ENCODE data around the gene SPIRE1.
"Not testable (repeated sequence)": the region's sequence is repeated elsewhere in the genome, so short reads cannot be mapped to it uniquely, and the experiment has no call there.

The SPIRE1 gene

DNA sequence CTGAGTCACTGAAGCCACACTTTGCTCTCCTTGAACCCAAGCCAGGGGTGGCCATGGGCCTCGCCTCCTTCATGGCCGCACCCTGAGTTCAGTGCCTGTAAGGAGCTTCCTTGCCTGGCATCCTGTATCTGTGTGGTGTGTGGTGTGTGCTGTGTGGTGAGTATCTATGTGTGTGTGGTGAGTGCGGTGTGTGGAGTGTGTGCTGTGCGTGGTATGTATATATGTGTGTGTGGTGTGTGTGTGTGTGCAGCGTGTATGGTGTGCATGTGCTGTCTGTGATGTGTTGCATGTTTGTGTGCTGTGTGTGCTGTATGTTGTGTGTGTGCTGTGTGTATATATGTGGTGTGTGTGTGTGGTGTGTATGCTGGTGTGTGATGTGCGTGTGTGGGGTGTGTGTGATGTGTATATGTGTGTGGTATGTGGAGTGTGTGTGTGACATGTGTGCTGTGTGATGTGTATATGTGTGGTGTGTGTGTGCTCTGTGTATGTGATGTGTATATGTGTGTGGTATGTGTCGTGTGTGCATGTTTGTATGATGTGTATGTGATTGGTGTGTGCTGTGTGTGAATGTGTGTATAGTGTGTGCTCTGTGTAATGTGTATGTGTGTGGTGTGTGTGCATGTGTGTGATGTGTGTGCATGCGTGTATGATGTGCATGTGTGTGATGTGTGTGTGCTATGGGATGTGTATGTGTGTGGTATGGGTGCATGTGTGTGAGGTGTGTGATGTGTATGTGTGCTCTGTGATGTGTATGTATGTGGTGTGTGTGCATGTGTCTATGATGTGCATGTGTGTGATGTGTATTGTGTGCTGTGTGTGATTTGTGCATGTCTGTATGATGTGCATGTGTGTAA is 227.5 kb downstream of the SPIRE1 start:
- no peak for DNase-seq (ENCODE audit: low read depth)

DNA sequence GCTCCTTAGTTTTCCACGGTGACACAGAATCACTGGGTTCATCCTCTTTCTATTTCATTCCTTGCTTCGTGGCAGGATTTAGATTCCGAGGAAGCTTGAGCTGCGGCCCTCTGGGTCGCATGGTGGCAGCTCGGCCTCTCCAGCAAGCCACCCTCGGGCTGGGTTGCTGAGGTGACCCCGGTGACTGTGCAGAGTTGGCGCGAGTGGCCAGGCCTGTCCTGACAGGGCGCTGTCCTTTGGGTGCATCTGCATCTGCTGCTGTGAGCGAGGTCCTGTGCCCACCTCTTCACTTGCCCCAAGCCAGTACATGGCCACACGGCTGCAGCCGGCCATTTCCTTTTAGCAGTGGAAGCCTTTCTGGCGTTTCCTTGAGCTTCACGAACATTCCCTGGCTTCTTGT is 228.4 kb downstream of the SPIRE1 start:
- no peak for DNase-seq (ENCODE audit: low read depth)
- H3K4me3 ChIP-seq (ENCODE audit: low read depth, low read length): no peak overlapping the region

More for the DNA sequence above, 227.5 kb downstream of the SPIRE1 start:
- H3K4me3 ChIP-seq (ENCODE audit: low read depth, low read length): no peak overlapping the region

DNA sequence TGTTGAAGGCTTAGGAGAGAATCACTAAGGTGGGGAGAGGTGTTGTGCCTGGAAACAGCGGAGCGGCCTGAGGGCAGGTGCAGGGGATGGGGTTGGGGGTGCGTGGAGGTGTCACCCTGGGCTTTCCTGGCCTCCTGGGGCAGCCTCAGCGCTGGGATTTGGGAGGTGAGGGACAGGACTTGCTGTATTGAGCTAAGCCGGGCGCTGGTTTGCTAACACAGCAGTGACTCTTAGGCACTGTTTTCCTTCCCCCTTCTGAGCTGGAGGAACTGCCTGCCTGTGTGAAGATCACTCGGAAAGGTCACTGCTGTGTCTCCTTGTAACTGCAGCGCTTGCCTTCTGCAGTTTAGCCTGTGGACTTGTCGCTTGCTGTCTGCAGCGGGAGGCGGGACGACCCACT is 229.0 kb downstream of the SPIRE1 start:
- no peak overlapping the region for H3K4me3 ChIP-seq (ENCODE audit: low read depth, low read length)
- no peak for DNase-seq (ENCODE audit: low read depth)

DNA sequence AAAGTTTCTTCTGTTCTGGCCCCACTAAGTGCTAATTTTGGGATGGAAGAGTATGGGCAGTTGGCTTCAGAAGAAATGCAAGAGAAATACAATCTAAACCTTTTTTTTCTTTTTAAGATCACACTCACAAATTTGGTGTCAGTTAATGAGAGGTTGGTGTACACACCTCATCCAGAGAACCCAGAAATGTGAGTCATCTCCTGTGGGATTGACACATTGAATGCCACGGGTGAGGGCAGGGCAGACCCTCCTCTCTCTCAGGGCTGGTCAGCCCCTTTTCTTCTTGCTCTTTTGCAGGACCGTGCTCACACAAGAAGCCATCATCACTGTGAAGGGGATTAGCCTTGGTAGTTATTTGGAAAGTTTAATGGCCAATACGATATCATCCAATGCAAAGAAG is 231.0 kb downstream of the SPIRE1 start:
- DNase-seq (ENCODE audit: low read depth): no peak
- H3K4me3 ChIP-seq (ENCODE audit: low read depth, low read length): no peak overlapping the region

DNA sequence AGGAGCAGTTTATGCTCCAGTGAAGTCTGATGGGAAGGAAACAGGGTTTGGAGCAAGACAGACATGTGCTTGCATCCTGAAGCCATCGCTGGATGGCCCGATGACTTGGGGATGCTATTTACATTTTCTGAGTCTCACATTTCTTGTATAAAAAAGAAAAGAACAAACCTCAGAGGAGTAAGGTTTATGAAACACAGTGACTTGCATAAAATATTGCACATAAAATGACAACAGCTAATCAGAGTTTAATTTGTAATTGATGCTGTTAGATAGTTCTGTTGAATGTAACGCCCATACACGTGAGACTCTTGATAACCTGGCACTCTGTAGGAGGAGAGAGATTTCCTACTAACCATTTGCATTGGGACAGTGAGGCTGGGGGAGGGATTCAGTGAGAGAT is 233.7 kb downstream of the SPIRE1 start:
- no peak for DNase-seq (ENCODE audit: low read depth)
- H3K4me3 ChIP-seq (ENCODE audit: low read depth, low read length): no peak overlapping the region

DNA sequence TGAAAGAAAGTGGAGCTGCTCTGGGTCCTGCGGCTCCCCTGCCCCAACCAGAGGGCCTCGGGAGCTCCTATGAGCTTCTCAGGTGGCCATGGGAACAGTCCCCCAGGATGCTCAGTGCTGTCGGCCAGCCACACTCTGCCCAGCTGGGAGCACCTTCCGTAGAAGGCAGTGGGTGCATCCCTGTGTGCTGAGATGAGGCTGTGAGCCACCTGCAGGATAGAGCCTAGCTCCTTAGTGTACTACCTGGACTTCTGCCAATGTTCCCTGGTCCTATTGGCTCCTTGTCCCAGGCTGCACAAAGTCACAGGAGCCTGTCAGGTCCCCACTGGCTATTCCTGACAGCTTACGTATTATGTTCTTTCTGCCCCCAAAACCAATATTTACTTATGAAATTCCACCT is 234.1 kb downstream of the SPIRE1 start:
- DNase-seq (ENCODE audit: low read depth): no peak
- no peak overlapping the region for H3K4me3 ChIP-seq (ENCODE audit: low read depth, low read length)

DNA sequence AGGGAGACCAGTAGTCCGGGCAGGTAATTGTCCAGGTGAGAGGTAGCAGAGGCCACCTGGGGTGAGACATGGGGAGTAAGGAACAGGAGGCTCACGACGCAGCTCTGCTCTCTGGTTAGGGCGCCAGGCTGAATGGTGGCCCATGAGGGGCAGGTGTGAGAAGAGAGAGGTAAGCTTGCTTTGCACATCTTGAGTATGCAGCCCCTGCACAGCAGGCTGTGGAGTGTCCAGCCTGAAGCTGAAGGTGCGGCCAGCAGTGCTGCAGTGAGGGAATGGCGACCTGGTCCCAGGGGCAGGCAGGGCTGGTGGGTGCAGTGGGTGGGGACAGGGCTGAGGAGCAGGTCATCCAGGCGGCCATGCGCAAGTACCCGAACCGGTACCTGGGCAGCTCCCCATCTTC is 234.5 kb downstream of the SPIRE1 start:
- no peak overlapping the region for H3K4me3 ChIP-seq (ENCODE audit: low read depth, low read length)
- no peak for DNase-seq (ENCODE audit: low read depth)

DNA sequence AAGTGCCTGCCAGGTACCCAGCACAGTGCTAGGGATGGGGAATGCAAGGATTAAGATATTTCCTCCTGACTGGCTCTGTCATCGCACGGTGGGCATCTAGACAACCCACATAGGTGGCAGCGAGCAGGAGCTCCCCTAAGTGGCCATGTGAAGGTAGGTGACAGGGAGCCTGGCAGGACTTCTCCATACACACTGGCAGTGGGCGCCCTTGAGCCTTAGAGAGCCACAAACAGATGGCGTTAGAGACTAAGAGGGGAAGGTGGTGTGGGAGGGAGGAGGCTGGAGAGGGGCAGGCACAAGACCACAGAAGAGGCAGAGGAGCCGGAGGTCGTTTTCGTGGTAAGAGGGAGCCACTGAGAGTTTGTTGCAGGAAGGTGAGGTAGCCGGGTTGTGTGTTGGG is 235.0 kb downstream of the SPIRE1 start:
- no peak overlapping the region for H3K4me3 ChIP-seq (ENCODE audit: low read depth, low read length)
- DNase-seq (ENCODE audit: low read depth): no peak

DNA sequence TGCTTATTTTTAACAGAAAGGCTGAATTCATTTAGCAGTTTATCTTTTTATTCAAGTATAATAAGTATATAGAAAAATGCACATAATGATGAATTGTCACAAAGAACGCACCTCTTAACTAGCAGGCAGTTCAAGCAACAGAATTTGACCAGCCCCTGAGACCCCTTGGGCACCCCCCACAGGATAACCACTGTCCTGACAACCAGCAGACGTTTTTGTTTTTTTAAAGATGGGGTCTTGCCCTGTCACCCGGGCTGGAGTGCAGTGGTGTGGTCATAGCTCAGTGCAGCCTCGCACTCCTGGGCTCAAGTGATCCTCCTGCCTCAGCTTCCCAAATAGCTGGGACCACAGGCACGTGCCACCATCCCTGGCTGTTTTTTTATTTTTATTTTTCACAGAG is 236.2 kb downstream of the SPIRE1 start:
- no peak for DNase-seq (ENCODE audit: low read depth)
- H3K4me3 ChIP-seq (ENCODE audit: low read depth, low read length): no peak overlapping the region

DNA sequence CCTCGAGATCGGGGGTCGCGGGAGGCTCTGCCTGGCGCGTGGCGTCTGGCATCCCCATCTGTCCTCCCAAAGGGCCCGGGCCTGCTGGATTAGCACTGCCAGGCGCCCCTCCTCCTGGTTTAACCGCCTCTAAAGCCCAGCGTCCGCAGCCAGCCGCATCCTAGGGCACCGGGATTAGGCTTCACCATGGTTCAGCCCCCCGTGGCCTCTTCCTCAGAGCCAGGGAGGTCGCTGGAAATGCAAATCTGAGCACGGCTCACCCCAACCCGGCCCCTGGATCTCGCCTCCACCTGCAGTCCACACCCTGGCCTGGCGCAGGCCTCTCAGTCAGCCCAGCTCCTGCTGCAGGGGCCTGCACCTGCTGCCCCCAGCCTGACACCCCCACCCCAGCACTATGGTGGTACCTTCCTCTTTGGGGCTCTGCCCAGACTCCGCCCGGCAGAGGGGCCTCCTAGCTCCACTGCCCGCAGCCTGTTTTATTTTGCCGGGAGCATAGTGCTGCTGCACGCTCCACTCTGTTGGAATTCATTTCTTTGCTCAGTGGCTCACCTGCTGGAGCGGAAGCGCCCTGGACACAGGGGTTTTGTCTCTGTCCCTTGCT is 237.0 kb downstream of the SPIRE1 start:
- peak overlapping the region; percentile 25 for H3K4me3 ChIP-seq (ENCODE audit: low read depth, low read length)
- DNase-seq (ENCODE audit: low read depth): no peak

DNA sequence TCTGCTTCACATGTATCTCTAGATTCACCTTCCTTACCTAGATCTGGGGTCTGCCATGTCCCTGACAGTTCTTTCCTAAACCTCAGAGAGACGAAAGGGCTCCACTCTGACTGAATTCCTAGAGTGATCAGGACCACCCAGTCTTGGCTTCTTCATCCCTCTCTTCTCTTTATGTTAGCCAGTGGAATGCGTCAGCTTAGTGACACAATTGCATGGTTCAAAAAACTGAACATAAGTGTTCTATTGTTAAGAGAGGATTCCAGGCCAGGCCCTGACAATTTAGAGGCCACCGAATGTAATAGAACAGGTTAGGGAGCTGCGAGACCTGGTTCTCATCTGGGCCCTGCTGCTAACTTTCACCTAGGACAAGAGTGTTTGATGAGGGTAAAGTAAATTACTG is 240.2 kb downstream of the SPIRE1 start:
- no peak overlapping the region for H3K4me3 ChIP-seq (ENCODE audit: low read depth, low read length)
- DNase-seq (ENCODE audit: low read depth): no peak

DNA sequence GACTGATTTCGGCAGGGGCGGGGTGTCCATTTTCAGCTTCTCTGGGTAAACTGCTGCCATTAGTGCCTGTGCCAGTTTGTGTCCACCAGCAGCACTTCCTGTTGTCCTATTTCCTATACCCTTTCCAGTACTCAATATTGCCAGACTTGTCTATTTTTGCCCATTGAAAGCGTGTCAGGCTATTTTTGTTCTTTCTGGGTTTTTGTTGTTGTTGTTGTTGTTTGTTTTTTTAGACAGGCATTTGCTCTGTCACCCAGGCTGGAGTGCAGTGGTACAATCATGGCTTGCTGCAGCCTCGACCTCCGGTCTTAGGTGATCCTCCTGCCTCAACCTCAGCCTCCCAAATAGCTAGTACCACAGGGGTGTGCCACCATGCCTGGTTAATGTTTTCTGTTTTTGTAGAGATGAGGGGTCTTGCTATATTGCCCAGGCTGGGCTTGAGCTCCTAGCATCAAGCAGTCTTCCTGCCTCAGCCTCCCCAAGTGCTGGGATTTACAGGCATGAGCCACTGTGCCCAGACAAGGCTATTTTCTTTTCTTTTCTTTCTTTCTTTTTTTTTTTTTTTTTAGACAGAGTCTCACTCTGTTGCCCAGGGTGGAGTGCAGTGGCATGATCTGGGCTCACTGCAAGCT is 241.7 kb downstream of the SPIRE1 start:
- no peak for DNase-seq (ENCODE audit: low read depth)
- H3K4me3 ChIP-seq (ENCODE audit: low read depth, low read length): no peak overlapping the region

DNA sequence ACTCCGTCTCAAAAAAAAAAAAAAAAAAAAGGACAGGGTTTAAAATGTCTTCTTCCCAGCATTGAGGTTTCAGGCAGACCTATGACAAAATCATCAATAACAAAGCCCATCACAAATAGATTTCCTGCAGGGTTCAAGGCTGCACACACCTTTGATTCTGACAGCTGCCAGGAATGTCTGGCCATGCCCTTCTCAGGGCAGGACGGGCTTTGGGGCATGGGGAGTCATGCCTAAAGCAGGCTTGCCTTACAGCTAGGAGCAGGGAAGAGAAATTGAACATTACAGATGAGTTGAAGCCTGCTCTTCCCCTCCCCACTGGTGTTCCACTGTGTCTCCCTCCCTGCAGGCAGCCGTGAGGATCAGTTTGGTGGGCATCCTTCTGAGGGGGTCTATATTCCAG is 246.5 kb downstream of the SPIRE1 start:
- H3K4me3 ChIP-seq (ENCODE audit: low read depth, low read length): no peak overlapping the region
- no peak for DNase-seq (ENCODE audit: low read depth)

DNA sequence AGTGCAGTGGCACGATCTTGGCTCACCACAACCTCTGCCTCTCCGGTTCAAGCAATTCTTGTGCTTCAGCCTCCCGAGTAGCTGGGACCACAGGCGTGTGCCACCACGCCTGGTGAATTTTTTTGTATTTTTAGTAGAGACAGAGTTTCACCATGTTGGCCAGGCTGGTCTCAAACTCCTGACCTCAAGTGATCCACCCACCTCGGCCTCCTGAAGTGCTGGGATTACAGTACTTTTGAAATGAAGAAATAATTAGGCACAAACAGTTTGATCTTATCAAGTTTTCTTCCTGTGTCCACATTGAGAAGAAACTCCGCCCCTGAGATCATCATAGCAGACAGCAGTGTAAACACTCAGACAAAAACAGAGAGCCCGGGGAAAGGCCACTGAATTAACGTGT is 247.2 kb downstream of the SPIRE1 start:
- not testable (repeated sequence) for H3K4me3 ChIP-seq (ENCODE audit: low read depth, low read length); DNase-seq (ENCODE audit: low read depth)

DNA sequence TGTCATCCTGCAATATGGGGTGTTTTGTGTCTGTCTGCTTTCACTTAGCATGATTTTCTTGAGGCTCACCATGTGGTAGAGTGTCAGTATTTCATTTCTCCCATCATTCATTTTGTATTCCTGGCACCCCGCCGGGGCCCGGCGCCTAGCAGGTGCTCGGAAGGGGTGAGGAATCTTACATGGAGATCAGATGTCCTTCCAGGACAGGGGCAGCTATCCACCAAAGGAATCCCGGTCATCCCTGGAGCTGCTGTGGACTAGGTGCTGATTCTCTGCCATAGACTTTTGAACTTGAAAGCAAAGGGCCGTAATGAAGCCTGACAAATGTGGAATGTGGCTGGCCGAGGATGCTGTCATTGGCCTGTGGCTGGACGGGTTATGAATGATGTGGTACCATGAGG is 247.8 kb downstream of the SPIRE1 start:
- no peak overlapping the region for H3K4me3 ChIP-seq (ENCODE audit: low read depth, low read length)
- no peak for DNase-seq (ENCODE audit: low read depth)

DNA sequence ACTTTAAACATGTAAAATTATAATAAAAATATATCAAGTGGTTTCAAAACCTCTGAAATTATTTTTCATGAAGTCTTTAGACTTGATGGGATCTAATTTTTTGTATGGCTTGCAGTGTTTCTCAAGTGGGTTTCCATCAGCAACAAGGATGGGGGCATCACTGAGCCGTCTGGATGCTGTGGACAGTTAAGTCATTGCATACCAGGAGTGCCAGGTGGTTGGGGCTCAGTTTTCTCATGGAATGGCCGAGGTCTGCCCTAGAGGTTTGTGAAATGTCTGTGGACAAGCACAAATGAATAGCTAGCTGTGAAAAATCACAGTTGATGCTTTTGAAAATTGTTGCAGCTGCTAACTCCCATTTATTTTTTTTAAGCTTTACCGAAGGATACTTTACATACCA is 248.4 kb downstream of the SPIRE1 start:
- H3K4me3 ChIP-seq (ENCODE audit: low read depth, low read length): no peak overlapping the region
- no peak for DNase-seq (ENCODE audit: low read depth)

DNA sequence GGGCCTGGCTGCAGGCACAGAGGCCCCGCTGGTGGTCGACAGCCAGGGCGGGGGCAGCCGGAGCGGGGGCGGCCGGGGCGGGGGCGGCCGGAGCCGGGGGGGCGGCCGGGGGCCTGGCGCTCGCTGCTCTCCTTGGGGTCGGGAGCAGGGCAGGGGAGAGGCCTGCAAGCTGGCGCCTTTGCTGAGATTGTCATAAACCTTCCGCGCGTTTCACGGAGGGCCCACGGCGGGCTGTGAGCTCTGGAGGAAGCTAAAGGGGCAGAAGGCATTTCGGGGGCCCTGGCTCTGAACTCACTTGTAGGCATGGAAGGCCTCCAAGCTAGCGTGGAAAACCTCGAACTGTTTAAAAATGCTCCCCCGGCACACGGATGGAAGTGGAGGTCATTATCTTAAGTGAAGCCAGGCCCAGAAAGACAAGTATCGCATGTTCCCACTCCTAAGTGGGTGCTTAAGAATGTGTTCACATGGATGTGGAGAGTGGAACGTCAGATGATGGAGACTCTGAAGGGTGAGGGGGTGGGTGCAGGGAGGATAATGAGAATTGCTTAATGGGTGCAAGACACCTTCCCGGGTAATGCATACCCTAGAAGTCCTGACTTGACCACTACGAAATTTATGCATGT is 249.5 kb downstream of the SPIRE1 start:
- H3K4me3 ChIP-seq (ENCODE audit: low read depth, low read length): peak overlapping the region; percentile 66
- no peak for DNase-seq (ENCODE audit: low read depth)

DNA sequence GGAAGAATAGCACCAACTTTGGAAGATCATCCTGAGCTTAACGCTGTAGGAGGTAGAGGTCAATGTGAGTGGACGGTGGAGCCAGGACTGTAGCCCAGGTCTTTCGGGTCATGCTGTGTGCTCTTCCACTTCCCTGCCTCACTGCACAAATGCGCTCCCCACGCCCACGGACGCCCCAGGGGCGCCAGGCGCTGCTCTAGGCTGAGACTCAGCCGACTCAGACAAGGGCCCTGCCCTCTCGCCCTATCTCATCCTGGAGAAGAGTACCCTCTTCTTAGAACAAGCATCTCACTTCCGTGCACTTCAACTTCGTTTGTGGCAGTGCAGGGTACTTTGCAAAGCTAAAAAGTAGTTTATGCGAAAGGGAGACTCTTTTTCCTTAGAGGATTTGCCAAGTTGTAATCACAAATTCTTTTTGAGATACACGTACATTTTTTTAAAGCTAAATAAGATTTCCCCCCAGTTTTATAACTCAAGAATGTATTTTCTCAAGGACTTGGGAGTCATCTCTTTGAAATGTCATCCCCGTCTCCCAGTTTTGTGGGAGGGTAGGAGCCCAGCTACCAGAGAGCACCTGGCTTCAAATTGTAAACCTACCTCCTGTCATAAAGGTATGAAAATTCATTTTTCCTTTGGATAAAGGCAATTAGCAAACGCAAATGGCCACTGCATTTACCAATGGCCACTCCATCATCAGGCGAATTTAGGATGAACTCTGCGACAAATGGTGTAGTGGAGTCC is 251.4 kb downstream of the SPIRE1 start:
- no peak for DNase-seq (ENCODE audit: low read depth)
- no peak overlapping the region for H3K4me3 ChIP-seq (ENCODE audit: low read depth, low read length)

DNA sequence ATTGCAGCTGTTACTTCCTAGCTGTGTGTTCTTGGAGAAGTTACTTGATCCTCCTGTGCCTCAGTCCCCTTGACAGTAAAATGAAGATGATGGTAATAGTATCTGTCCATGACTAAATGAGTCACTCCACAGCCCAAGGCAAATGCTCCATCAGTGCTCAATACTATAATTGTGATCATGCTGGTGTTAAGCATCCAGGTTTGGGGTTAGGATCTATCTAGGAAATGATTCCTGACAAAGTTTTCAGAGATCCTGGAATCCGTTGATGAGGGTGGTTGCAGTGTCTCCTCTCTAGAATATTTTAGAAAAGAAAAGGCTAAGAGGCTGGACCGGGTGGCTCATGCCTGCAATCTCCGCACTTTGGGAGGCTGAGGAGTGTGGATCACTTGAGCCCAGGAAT is 252.8 kb downstream of the SPIRE1 start:
- H3K4me3 ChIP-seq (ENCODE audit: low read depth, low read length): no peak overlapping the region
- no peak for DNase-seq (ENCODE audit: low read depth)

Measured in skeletal muscle cell (primary cell).